Right hindlimb (tissue), 1 donor: ENCODE data around the gene ADGRF3.
"Not testable (repeated sequence)": the region's sequence is repeated elsewhere in the genome, so short reads cannot be mapped to it uniquely, and the experiment has no call there.

Experiments
- DNase-seq: peaks from one replicate; pipeline ENCODE4 v3.0.0-alpha.2; 2018

The ADGRF3 gene

GRCh38 chr2:26314243-26314642, 32.3 kb downstream of the ADGRF3 start:
- no peak for DNase-seq

- no peak for DNase-seq
Observed at GRCh38 chr2:26313446-26313845, 33.1 kb downstream of the ADGRF3 start.

GRCh38 chr2:26312471-26312870, 34.1 kb downstream of the ADGRF3 start:
- DNase-seq, result no peak

GRCh38 chr2:26309921-26310320, 36.7 kb downstream of the ADGRF3 start:
- no peak for DNase-seq

- DNase-seq, result no peak
Observed at GRCh38 chr2:26305540-26305939, 41.0 kb downstream of the ADGRF3 start.

GRCh38 chr2:26305094-26305493, 41.5 kb downstream of the ADGRF3 start:
- not testable (repeated sequence) for DNase-seq

DNA sequence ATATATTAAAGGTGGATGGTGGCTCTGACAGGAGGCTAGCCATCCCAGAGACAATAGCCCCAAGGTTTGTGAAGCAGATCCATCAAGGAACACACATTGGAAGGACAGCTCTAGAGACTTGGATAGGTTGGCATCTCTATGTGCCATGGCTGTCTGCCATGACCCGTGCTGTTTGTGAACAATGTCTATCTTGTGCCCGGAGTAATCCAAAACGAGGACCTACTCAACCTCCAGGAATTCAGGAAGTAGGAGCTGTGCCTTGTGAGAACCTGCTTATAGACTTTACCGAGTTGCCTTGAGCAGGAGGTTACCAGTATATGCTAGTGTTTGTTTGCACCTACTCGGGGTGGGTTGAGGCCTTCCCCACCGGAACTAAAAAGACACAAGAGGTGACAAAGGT, 43.7 kb downstream of the ADGRF3 start:
- no peak for DNase-seq

GRCh38 chr2:26300234-26300925, 46.2 kb downstream of the ADGRF3 start:
- DNase-seq, result peak; percentile 44

DNA sequence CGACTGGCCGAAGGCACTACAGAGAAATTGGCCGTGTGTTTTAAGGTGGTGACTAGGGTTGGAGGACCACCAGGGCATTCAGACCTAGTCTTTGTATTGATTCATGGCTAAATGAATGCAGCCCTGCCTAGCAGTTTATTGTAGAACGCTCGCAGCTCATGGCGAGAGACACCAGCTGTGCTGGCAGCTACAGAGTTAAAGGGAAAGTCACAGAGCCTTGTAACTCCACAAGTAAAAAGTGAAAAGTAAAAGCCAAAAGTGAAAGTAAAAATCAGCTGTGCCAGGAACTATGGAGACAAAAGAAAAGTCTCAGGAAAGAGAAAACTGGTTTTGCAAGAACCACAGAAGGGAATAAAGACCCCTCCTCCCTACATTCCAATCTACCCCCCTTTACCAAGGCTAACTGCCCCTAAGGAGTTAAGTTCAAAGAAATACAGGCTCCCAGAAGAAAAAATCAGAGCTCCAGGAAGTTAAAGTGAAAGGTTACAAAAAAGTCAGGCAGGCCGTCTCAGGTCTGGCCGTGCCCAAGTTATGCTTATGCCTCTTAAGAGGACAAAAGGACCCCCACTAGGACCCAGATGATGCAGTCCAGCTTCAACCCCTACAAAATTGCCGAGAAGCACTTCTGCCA, 47.0 kb downstream of the ADGRF3 start:
- peak; percentile 69 for DNase-seq

GRCh38 chr2:26298638-26299393, 47.8 kb downstream of the ADGRF3 start:
- DNase-seq, result peak; percentile 62

GRCh38 chr2:26298286-26298637, 48.3 kb downstream of the ADGRF3 start:
- DNase-seq, result no peak

DNA sequence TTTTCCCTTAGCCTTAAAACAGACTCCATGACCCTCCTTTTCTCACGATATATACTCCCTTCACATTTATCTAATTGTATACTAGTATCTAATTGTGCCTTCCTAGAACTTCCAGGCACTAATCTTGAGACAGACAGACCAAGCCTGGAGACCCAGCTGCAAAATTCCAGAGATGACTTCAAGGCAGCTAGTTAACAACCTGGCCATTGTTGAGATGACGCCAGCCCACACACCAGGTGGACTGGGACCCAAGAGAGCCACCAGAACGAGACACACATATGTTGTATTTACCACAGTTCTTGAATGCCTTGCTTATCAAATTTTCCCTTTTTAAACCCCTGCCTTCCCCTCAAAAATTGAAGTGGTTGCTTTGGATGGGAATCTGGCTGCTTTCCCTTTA, 49.5 kb downstream of the ADGRF3 start:
- no peak for DNase-seq

DNA sequence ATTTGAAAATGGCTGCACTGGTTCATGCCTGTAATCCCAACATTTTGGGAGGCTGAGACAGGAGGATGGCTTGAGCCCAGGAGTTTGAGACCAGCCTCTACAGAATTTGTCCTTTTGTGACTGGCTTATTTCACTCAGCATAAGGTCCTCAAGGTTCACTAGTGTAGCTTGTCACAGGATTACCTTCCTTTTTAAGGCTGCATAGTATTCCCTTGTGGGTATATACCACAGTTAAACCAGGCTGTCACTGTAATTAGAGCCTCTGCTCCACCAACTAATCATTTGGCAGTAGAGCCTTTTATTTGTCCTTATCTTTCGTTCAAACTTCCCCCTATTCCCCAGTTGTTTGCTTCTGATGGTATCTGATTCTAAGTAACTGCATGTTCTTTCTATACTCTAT, 51.1 kb downstream of the ADGRF3 start:
- no peak for DNase-seq

- no peak for DNase-seq
Observed at GRCh38 chr2:26292646-26293045, 53.9 kb downstream of the ADGRF3 start.

GRCh38 chr2:26290001-26290400, 56.6 kb downstream of the ADGRF3 start:
- no peak for DNase-seq

DNA sequence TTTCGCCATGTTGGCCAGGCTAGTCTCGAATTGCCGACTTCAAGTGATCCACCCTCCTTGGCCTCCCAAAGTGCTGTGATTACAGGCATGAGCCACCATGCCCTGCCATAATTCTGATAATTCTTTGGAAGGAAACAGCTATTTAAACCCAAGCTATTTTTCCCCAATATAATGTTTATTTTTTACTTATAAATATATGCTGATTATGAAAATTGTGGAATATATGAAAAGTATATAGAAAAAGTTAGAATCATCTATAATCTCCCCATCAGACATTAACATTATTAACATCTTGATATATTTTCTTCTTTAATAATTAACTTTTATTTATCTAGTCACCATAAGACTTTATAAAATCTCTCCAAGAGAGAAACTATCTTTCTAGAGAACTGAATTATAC, 60.7 kb downstream of the ADGRF3 start:
- no peak for DNase-seq

- no peak for DNase-seq
Observed at GRCh38 chr2:26284132-26284531, 62.5 kb downstream of the ADGRF3 start.

DNA sequence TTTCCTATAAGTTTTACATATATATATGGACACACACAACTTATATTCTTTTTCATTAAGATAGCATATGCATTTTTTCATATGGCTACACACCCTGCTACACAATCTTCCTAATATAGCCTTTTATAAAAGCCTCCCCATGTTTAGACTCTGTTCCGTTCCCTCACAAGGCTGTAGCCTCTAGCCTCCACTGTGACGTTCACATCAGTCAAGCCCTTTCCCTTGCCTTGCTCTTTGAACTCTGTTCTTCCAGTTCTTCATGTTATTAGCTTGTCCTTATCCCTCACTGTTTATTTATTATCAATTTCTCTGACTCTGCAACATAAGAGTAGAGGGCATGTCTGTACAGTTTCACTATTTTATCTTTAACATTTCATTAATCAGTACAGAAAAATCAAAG, 63.0 kb downstream of the ADGRF3 start:
- DNase-seq, result no peak

GRCh38 chr2:26281226-26281625, 65.4 kb downstream of the ADGRF3 start:
- DNase-seq, result no peak

DNA sequence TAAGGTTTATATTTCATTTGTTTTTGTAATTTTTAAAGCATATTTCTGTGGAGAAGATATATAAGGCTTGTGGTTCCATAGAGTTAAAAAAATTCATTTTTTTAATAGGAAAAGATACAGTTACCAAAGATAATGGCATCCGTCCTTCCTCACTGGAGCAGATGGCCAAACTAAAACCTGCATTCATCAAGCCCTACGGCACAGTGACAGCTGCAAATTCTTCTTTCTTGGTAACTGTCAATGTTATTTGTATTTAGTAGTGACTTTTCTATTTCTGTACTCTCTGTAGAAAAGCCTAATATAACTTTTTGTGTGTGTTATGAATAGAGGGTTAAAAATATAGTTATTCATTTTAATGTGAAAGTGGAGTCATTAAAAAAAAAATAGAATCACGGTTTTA, 66.7 kb downstream of the ADGRF3 start:
- DNase-seq, result no peak

DNA sequence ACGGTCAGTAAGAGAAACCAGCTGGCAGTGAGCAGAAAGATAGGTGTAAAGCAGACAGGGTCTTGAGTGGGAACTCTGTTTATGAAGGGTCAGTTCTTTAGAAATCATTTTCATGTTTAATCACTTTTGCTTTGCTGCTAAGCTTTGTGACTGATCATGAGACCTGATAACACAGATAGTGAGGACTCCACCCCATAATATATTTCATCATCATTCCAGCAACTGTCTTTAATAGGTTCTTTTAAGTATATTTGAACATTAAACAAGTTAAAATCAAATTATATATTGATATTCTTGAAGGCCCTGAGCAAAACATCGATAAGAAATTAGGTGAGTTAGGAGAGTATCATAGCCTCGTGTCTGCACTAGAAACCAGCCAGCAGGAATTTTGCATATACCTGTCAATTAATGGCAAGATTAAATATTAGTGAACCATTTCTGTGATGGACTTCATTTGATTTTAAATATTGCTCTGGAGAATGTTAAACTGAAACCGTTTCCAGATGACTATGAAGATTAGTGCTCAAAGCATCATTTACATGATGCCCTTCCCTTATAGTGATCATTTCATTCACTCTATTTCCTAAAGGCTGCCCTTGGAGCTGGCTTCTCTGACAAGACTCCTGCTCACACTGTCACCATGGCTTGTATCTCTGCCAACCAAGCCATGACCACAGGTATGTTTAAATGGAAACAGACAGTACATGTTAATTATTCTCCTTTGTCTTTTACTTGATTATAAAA, 69.9 kb downstream of the ADGRF3 start:
- no peak for DNase-seq

- DNase-seq, result no peak
Observed at GRCh38 chr2:26274058-26274613, 72.5 kb downstream of the ADGRF3 start.

- DNase-seq, result no peak
Observed at GRCh38 chr2:26273501-26273900, 73.1 kb downstream of the ADGRF3 start.
